HG03095 (cell line): ENCODE results near the gene IFNA7.
"Not testable (repeated sequence)": the region's sequence is repeated elsewhere in the genome, so short reads cannot be mapped to it uniquely, and the experiment has no call there.

Source experiments
- ATAC-seq: cut with Tn5 transposase; IDR thresholded peaks from one replicate; pipeline ENCODE4 v1.9.1; 2021; ENCODE audit warnings: moderate library complexity; ENCODE audit not compliant: unreplicated experiment

IFNA7 gene

DNA sequence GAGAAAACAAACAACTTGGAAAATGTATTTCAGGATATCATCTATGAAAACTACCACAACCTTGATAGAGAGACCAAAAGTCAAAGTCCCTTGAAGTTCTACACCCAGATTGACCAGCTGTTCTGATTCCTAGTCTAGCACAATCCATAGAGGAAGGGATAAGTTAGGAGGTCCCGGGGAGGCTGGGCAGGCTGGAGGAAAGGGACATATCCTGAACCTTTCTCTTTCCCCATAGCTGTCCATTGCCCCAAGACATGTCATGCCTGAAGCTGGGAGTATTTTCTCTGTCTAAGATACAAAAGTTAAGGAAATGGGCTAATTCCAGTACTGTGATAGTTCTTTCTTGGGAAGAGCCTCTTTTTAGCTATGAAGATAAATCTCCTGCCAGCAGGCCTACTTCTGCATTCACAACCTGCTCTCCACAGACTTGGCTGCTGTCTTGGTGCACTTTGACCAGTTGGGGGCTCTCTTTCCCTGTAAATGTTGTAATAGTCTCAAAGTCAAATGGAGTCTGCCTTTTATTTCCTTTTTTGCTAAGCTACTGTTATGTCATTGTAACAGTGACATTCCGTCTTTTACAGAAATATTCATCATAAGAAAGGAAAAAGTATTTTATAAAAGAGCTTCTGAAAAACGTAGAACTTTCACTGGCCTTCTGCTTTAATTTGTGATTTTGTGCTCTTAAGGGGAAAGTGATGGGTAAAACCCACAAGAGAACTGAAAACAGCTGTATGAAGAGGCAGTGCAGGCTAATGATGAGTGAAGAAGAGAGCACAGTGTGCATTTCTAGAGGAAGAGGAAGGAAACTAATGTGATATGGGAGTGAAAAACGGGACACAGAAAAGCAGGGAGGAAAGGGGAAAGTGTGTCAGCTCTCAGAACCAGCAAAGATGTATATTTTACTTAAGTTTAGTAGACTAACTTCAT is 18.9 kb downstream of the IFNA7 start:
- ATAC-seq: peak; percentile 87

- ATAC-seq: no peak
Observed at GRCh38 chr9:21174671-21175070, 27.3 kb downstream of the IFNA7 start.

GRCh38 chr9:21172156-21172555 is 29.8 kb downstream of the IFNA7 start:
- ATAC-seq: no peak

- no peak for ATAC-seq
Observed at GRCh38 chr9:21171351-21171750, 30.7 kb downstream of the IFNA7 start.

DNA sequence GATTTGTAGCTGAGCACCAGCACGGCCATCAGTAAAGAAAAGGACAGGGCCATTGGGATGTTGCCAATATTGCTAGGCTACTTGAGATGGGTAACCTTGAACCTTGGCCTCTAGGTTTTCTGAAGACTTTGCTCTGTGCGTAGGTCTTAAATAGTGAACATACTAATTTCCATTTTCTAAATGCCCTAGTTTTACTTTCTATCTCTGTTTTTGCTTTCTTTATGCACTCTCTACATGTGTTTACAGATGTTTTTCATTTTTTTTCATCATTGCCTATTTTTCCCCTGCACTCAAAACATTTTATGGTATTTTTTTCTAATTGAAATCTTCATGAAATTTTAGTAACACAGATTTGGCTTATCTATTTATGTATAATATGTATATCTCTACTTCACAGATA is 35.4 kb downstream of the IFNA7 start, which contains the start of gene IFNA21:
TSS of gene IFNA21 (minus strand) at position 101 of the 400 bp plus-strand sequence. CDS start at position 53, 48 bp downstream.
- not testable (repeated sequence) for ATAC-seq

- no peak for ATAC-seq
Observed at GRCh38 chr9:21165516-21165915, 36.5 kb downstream of the IFNA7 start.

GRCh38 chr9:21160178-21160577 is 41.8 kb downstream of the IFNA7 start:
- ATAC-seq: peak; percentile 92

DNA sequence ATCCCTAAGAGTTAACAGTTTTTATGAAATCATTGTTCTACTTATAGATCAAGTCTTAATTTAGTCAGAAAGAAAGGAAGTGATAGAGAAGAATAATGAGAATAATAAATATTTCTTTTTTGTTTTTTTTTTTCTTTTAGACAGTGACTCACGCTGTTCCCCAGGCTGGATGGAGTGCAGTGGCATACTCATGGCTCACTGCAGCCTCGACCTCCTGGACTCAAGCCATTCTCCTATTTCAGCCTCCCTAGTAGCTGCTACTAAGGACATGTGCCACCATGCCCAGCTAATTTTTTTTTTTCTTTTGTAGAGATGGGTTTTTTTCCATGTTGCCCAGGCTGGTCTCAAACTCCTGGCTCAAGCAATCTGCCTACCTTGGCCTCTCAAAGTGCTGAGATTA is 46.5 kb downstream of the IFNA7 start:
- no peak for ATAC-seq

GRCh38 chr9:21154018-21154608 is 47.9 kb downstream of the IFNA7 start:
- peak; percentile 74 for ATAC-seq

DNA sequence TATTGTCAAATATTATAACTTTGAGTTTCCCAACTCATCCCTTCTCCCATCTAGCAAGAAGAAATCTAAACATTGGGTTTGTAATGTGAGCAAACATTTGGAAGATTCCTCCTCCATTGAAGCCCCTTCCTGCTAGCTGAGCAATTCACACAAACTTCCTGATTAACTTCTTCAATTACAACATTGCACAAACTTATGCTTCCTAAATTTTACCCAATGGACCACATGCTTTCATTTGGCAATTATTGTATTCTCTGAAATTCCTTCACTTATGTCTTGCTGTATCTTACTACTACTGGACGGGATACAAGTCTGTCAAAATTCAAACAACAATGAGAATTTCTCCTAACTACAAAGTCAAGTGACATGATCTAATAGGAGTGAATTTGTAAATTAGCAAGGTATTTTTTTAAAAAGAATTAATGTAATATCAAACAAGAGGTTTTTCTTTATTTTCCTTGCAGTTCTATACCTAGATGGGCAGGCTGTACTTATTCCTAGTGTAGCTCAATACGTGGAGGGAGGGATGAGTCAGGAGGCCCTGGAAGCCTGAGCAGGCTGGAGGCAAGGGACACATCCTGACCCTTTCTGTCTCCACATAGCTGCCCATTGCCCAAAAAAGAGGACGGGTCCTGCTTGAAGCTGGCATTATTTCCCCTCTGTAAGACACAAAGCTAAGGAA is 48.5 kb downstream of the IFNA7 start:
- ATAC-seq: peak; percentile 20
